ENCODE data around the gene PIK3CG.

Gene PIK3CG

DNA sequence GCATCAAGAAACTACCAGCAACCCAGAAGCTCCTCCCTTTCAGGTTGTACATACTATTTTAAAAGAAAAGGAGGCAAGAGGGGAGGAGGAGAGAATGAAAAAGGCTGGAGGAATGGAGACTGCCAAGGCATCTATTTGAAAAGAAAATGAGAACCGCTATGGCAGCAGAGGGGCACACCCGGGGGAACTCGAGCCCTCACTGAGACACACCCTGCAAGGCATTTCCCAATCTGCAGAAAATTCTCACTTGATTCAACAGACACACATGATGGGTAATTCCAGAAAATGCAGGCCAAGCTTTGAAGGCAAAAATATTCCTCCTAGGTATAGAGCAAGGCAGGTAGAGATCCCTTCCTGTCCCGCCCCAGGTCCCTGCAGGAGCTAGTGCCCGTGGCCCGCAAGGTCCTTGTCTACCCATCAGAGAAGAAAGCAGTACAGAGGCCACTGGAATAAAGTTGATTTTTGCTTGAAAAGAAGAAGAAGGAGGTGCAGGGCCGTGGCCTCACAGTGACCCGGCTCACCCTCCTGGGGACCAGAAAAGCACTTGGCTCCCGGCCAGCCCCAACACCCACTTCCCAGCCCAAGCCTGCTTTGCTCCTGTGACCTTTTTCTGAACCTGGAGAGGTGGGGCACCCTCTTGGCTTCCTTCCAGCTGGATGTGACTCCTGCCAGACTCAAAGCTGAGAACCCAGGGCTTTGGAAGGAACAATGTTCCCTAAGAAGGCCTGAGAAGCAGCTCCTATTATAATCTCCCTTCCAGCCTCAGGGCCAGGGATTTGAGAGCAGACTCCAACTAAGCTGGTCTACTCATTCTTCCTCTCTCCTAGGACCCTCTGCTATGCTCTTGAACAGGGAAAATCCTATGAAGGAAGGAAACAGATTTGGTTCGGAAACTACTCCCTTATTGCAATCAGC is 6.2 kb upstream of the PIK3CG start:
- DNase-seq = peak; percentile 24 to 65 (median 47)

GRCh38 chr7:106862317-106863089 is 2.6 kb upstream of the PIK3CG start:
- DNase-seq = no peak

DNA sequence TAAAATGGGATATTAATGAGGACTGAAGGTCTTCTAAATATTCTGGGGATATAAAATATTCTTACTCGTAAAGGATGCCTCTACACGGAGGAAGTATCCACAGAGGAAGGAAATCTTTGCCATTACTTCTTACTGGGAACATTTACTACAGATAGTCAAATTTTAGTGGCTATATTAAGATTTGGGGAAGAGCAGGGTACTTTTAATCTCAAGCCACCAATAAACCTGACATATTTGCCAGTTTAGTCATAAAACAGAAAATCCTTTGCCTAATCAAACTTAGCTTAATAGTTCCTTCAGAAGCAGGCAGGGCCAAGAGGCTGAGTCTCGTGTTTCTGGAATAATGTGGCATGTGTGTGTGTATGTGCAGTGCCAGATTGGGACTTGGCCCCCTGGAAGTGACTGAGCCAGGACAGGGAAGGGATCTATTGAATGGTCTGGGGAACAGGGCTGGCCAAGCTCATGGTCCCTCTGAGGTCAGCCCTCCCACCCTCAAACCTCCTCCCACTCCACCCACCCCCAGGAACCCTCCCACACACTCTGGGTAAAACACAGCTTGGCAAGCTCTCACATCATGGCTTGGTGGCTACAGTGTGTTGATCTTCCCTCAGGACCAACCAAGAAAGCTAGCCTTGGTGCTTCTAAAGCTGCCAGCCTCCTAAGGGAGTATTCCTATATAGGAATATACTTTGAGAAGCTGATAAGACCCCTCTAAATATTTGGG is 1.6 kb upstream of the PIK3CG start:
- DNase-seq = no peak

- no peak for DNase-seq
These were observed 592 bp upstream of the PIK3CG start for GRCh38 chr7:106864298-106865081.

DNA sequence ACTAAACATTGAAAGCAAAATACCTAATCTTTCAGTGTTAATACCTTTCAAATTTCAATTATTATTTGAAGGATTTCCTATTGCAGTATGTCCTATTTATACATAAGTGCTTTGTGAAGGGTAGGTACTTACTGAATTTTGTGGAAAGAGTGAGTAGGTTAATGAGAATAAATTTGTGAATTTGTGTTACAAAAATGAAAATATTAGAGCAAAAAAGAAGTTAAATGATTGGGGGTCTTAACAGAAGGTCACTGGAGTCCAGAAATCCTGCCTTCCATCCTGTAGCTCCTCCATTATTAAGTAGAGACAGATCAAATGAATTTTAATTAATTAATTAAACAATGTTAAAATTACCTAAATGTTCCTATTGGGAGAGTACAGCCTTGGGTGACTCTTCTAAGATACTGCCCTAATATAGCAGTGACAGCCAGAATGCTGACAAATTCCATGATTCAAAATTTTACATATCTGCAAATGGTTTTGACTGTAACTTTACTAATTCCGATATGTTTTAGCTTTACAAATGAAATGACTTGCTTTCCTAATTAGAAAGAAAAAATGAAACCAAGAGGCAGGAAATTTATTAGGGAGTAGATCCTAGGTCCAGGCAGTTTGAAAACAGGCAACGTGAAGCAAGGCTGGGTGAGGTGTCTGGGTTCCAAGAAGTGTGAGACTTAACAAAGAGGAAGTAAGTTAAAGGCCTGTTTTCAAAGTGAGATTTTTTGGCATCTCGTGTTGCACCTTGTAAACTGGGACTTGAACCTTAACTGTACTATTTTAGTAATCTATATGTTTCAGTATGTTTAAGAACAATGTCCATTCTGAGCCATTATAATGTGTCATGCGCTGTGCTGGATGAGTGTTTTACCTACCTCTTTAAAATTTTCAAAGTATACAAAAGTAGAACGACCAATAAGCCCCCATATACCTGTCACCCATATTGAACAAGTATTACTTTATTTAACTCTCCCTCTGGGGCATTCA is 1.5 kb downstream of the PIK3CG start:
- DNase-seq = no peak

- no peak for DNase-seq
These were observed 2.7 kb downstream of the PIK3CG start for GRCh38 chr7:106867641-106868351.

- DNase-seq = no peak
These were observed 3.3 kb downstream of the PIK3CG start for GRCh38 chr7:106868364-106868763.

DNA sequence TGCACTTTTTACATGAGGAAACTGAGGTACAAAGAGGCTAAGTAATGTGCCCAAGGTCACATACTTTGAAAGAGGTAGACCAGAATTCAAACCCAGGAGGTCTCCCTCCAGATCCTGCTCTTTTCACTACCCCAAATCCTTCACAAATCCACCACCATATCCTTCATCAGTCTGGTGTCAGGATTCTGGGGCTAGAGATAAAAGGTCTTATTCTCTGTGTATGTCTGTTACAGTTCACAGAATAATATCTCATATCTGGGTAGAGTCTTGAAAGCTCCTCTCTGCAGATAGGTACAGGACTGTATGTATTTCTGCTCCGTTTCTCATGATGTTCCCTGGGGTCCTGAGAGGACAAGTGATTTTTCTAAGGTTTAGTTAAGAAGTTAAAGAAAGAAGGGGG is 4.9 kb downstream of the PIK3CG start:
- DNase-seq = no peak

DNA sequence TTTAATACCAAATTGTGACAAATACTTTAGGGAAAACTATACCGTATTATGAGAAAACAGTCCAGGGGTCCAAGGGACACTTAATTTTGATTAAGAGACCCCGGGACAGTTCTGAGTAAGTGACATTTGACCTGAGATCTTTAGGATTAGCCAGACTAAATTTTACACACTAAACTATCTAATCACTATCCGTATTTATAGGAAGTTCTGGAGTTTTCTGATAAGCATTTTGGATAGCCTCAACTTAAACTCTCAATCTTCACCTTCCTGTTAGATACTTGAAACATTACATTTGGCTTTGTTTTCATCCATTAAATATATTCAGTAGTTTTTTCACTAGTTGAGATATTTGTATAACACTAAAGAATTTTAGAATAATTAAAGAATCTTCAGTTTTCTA is 5.4 kb downstream of the PIK3CG start:
- DNase-seq = no peak

GRCh38 chr7:106870983-106871410 is 5.9 kb downstream of the PIK3CG start:
- no peak for DNase-seq

- DNase-seq = no peak
These were observed 6.9 kb downstream of the PIK3CG start for GRCh38 chr7:106871793-106872571.

DNA sequence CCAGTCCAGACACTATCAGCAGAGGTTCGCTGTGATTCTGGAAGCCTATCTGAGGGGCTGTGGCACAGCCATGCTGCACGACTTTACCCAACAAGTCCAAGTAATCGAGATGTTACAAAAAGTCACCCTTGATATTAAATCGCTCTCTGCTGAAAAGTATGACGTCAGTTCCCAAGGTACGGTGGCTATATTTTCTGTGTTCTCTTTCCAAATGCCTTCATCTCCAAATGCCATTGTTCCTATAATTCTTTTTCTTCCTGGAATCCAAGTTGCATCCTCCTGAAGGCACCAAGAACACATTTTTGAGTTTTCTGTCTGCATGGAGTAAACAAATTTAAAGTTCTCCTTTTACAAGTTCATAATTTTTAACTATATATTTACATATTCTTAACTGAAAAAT is 7.7 kb downstream of the PIK3CG start:
- DNase-seq = no peak

GRCh38 chr7:106874076-106874475 is 9.0 kb downstream of the PIK3CG start:
- DNase-seq = no peak

GRCh38 chr7:106875508-106875907 is 10.4 kb downstream of the PIK3CG start:
- no peak for DNase-seq

DNA sequence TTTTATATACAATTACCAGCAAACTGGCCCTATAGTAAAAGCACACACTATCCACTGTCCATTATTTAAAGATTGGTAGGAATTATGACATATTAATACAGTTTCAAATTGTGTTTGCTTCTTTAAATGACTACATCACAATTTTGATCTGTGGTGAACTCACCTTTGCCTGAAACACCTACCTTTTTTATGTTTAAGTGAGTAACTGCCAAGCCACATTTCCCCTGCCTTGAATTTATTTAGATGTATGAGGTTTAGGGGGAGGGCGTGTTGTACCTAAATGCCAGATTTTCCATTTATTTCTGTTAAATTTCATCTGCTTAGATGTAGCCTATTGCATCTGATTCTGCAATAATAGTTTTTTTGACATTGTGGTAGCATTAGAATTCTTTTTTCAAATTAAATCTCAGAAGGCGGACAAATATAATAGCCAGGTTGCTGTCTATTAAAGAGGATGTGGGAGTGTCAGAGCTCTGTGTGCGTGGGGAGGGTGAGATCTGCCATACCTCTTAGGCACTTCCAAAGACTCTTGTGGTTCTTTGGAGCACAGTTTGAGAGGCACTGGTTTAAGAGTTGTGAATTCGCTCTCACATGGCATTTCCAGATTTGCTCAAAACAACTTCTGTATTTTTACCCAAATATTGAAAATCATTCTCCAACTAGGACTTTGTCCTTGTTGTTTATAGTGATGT is 13.8 kb downstream of the PIK3CG start:
- DNase-seq = no peak

DNA sequence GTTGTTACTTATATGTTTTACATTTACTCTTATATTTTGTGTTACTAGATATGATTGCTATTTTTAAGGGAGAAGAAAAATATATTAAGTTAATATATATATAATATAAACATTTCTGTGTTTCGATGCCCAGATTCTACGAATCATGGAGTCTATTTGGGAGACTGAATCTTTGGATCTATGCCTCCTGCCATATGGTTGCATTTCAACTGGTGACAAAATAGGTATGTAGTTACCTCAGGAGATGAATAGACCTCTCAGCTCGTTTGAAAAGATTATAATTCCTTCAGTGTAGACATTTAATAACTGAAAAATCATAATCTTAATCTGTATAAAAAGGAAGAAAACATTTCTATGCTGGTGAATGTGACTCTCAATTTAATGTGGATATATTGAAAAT is 16.9 kb downstream of the PIK3CG start:
- DNase-seq = no peak

DNA sequence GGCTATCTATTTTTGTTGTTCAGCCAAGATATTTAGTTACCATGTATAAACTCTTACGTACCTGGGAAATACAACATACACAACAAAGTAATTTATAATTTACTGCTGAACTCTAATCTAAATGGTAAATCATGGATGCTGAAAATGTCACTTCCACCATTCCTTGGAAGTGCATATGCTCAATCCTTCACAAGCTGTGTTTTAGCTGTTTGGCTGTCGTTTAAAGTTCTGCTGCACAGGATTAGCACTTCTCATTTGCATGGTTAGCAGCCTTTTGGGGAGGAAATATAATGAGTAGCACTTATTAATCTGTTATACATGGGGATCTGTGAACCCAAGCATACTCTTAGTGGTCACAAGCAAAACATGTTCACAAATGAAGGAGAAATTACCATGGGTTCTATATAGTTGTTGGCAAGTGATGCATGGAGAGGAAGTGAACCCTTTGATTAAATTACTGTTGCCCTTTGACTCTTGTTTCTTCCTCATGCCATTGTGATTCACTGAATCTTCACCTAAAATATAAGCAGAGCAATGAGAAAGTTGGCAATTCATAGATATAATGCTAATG is 18.5 kb downstream of the PIK3CG start:
- no peak for DNase-seq

- no peak for DNase-seq
These were observed 20.6 kb downstream of the PIK3CG start for GRCh38 chr7:106885652-106886051.

- no peak for DNase-seq
These were observed 22.3 kb downstream of the PIK3CG start for GRCh38 chr7:106887421-106887820.

Data from NCI-H1417 (cell line).